CD4-positive, alpha-beta T cell treated with Interleukin-6 for 4 hours (primary cell): ENCODE measurements around the gene EDAR.

Experiments
- DNase-seq: peaks from one replicate; pipeline ENCODE4 v3.0.0-alpha.2; 2020; ENCODE audit warnings: mixed read lengths

Gene EDAR

DNA sequence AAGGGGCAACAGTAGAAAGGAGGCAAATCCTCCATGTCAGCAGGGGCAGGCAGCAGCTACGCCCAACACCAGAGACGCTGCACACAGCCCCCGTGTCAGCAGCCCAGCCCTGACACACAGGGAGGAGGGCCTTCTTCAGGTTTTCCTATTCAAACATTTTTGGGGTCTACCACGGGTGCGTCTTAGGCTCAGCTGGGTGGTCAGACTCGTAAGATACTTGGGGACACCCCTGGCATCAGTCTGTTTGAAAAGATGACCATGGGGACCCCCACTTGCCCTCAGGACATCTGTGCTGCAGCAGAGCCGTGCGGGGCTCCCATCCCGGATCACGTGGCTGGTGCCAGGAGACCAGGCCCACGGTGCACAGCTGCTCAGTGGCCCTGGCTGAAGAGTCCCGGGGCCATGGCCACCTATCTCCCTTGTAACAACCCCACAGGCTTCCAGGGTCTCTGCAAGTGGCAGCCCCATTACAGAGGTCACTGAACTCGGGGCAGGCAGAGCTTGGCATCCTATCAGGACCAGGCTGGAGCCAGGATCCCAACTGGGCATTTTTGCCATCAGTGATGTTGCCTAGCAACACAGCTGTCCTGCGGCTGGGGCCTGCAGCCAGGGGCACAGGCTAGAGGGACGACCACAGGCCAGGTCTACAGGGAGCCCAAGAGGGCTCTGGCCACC, 82.5 kb downstream of the EDAR start:
- DNase-seq, result no peak

DNA sequence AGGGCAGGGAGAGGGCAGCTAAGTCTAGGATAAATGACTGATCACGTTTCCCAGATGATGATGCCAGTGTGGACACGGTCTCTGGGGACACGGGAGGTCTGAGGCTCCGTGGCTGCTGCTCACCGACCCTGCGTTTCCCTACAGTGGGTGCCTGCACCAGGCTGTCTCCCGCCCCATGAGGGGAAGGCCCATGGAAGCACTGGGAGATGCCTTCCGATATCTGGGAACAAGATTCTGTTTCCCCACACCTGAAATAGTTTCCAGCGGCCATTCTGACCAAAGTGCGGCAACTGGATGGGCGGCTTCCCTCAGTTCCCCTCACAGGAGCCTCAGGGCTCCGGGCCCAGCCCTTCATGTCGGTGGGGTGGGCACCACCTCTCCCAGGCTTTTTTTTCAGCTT, 83.1 kb downstream of the EDAR start:
- DNase-seq, result no peak

DNA sequence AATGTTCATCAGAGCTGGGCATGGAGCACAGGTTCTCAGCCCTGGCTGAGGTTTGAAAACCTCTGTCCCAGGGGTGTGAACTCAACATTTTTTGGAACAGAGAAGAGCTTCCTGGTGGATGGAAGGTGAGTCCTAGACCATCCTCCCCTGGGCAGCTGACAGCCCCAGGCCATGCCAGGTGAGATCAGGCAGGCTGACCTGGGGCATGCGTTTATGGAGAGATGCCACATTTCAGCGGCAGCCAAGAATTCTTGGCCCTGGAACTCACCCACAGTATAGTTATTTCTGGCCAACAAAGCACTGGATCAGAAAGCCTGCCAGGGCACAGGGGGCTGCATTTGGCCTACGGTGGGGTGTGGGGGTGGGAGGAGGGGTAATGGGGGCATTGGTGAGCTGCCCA, 83.8 kb downstream of the EDAR start:
- no peak for DNase-seq

DNA sequence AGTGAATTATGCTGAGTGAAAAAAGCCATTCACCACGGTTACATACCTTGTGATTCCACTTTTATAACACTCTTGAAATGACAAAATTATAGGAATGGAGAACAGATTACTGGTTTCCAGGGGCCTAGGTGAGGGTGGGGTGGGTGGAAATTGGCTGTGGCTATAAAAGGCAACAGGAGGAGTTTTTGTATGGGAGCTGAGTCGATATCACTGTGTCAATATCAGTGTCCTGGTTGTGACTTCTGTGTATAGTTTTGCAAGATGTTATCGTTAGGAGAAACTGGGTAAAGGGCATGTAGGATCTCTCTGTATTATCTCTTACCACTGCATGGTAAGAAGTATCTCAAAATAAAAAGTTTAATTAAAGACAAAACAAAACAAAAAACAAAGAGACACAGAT, 84.3 kb downstream of the EDAR start:
- DNase-seq, result no peak

DNA sequence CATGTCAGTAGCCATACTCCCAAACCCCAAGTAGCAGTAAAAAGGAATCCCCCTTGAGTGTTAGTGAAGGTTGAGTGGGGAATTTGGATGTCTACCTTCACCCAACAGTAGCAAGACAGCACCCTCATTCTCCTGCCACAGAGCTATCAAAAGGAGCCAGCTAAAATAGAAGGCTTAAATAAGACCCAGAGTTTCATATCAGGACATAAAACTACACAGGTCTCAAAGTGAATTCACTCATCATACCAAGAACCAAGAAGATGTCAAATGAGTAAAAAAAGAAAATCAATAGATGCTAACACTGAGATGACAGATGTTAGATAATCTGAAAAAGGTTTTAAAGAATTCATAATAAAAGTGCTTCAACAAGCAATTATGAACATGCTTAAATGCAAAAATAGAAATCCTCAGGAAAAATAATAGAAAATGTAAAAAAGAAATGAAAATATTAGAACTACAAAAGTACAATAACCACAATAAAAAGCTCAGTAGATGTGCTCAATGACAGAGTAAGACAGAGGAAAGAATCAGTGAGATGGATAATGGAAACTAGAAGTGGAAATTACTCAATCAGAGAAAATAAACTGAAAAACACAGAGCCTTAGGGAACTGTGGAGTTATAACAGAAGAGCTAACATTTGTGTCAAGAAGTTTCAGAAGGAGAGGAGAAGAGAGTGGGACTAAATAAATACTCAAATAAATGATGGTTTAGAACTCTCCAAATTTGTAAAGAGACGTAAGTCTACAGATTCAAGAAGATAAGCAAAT, 90.5 kb downstream of the EDAR start:
- DNase-seq, result no peak

DNA sequence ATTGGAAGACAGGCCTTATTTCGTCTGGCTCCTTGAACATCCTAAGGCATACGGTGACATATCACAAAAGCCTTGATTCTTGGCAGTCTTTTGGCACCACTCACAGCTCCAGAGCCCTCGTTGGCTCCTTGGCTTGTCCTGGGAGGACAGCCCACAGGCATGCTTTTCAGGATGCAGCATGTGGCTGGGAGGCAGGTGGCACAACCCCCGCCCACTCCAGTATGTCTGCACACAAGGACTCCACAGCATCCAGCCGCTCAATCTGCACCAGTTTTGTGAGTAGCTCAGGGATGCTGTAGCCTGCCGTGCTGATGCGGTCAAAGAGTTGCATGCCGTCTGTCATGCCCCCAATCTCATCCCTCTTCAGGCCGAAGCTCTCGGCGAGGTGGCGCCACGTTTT, 92.3 kb downstream of the EDAR start:
- no peak for DNase-seq

DNA sequence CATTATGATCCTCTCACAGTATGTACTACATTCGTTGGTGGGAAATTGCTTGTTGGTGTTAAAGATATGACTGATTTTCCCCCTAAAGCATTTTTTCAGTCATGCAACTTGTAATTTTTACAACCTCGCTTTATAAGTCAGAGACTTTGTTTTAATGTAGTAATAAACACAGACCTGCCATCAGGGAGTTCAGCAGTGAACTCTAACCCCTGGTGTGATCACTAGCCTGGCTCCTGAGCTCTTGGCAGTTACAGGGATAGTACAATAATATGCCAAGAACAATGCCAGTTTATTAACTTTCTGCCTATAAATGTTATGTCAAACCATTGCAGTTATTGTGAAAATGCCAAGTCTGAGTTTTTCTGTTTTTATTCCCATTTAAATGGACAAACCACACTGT, 93.8 kb downstream of the EDAR start:
- DNase-seq, result no peak

DNA sequence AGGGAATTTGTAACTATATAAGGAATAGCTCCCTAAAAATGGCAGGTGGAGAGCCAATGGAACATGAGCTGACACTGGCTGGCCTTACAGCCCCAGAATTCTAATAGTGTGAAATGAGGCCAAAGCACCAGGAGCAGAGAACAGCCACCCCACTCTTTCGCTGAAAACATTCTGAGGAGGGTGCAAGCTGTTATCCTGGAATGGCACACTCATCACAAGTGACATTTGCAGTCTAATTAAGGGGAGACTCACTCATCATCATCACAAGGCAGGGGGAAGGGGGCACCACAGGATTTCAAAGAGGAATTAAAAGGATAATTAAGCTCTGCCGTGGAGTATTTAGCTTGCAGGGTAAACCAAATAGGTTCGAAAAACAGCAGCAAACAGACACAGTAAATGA, 94.3 kb downstream of the EDAR start:
- DNase-seq, result no peak

DNA sequence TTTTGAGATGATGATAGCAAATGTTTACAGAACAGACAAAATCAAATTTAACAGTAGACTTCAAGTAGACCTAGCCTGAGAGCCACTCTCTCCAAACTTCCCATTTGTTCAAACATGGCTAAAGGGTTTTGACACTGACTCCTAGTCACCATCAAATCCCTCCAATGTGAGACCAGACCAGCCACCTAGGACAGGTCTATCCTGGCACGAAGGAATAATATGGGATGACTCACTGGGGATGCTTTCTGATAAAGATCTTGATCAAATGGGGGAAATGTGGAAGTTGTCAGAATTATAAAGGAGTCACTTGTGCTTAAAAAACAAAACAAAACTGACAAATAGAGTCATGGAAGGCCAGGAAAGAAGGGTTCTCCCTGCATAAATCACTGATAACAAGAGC, 95.7 kb downstream of the EDAR start:
- DNase-seq, result no peak

DNA sequence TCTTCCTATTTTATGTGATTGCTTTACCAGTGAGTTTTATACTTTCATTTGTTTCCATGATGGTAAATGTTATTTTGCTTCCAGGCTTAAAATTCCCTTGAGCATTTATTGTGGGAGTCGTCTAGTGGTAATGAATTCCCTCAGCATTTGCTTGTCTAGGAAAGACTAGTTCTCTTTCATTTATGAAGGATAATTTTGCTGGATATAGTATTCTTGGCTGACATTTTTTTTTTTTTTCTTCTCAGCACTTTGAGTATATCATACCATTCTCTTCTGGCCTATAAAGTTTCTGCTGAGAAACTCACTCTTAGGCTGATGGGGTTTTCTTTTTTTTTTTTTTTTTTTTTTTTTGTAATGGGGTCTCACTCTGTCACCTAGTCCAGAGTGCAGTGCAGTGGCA, 99.1 kb downstream of the EDAR start:
- no peak for DNase-seq

DNA sequence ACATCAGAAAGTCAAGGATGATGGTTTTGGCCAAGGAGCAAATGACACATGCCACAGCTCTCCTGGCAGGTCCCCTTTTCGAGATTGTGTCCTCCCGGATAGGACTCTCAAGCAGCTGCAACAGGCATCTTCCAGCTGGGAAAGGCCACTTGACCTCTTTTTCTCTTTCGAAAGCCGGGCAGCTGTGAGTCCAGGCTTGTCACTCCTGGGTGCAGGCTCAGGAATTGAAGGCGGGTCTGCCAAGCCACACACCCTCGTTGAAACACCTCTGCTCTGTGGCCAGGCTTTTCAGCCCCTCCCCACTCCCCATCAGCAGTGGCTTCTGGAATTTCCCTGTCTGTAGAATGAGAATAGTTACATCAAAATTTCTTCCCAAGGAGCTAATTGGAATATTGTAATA, 104.4 kb downstream of the EDAR start:
- no peak for DNase-seq

DNA sequence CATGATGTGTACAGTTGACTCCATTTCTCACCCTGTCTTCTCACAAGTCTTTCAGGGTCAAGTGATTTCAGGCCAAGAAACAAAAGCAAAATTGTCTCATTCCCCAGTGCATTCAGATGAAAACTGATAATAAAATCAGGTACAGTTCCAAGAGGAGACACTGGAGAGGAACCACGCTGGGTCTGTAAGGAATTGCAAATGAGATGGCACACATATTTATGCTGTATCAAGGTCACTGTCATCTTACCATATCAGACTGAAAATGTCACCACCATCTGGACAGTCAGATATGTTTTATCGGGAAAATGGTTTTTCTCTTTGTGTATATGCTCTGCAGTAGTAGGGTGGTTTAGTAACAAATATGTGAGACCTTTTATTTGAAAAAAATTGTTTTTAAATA, 110.7 kb downstream of the EDAR start:
- DNase-seq, result no peak

DNA sequence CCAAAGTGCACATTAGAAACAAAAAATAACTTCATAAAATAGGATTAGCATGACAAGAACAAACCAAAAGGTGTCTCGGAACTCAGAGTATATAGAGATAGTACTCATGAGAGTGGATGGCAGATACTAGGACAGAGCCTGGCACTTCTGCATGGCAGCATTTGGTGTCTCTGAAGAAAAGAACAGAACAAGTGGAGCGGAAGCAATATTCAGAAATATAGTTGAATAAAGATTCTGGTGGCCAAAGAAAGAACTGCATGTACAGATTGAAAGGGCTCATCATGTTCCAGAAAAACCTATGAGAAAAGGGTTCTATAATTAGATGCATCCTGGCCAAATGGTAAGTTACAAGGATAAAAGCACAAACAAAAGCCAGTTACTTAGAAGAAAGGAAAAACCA, 111.5 kb downstream of the EDAR start:
- DNase-seq, result no peak

DNA sequence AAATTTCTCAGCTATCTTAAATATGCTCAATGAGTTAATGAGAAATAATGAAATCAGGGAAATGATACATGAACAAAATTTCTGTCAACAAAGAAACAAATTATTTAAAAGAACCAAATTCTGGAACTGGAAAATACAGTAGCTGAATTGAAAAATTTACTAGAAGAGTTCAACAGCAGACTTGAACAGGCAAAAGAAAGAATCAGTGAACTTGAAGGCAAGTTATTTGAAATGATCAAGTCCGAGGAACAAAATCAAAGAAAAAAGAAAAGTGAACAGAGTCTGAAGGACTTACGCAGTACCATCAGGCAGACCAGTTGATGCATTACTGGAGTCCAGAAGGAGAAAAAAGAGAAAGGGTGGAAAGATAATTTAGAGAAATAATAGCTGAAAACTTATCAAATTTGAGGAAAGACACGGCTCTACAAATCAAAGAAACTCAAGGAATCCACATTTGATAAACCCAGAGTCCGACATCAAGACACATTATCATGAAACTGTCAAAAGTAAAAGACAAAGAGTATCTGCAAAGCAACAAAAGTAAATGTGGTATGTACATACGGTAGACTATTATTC, 118.9 kb downstream of the EDAR start:
- no peak for DNase-seq

DNA sequence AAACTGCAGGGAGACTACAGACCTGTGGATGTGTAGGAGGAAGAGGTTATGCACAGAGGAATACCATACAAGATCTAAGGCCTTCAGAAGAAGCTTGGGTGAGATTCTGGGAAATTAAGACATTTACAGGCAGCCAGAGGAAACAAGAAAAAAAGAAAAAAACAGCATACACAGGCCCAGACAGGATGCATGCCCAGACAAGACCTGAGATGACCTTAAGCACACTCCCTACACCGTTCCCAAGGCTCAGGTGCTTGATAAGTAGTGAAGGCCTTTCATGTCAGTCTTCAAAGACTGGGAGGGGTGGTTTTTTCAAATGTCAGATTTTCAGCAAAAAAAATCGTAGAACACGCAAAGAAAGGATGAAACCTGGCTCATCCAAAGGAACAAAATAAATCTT, 119.5 kb downstream of the EDAR start:
- no peak for DNase-seq

DNA sequence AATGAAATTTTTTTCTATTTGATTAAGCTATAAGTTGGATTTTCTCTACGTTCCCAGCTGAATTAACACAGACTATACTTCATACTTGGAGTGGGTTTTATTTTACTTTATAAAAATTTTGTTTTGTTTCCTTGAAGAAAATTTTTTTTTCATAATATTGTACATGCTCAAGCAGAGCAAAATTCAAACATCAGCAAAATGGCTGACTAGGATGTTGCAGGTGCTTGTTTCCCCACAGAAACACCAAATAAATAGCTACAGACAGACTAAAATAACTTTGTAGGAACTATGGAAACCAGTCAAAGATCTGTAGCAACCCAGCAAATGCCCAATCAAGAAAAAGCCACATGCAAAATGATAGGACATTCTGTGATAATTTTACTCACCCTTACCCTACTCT, 120.1 kb downstream of the EDAR start:
- DNase-seq, result no peak

DNA sequence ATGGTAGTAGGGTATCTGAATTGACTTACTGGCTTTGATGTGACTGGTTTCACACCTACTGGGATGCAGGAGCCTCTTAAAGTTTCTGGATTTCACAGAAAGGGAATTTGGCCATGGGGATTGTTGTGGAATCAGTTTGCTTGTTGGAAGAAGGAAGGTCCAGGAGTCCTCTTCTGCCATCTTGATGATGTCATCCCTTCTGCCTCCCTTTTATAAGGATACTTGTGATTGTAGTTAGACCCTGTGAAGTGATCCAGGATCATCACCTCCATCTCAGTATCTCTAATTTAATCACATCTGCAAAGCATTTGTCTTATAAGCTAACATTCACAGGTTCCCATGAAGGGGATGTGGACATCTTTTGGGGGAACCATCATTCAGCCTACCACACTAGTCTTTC, 123.0 kb downstream of the EDAR start:
- no peak for DNase-seq

DNA sequence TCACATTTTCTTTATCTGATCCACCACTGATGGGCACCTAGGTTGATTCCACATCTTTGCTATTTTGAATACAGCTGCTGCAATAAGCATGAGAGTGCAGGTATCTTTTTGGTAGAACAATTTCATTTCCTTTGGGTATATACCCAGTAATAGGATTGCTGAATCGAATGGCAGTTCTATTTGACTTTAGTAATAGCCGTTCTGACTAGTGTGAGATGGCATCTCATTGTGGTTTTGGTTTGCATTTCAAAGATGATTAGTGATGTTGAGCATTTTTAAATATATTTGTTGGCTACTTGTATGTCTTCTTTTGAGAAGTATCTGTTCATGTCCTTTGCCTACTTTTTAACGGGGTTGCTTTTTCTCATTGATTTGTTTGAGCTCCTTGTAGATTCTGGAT, 130.1 kb downstream of the EDAR start:
- no peak for DNase-seq

DNA sequence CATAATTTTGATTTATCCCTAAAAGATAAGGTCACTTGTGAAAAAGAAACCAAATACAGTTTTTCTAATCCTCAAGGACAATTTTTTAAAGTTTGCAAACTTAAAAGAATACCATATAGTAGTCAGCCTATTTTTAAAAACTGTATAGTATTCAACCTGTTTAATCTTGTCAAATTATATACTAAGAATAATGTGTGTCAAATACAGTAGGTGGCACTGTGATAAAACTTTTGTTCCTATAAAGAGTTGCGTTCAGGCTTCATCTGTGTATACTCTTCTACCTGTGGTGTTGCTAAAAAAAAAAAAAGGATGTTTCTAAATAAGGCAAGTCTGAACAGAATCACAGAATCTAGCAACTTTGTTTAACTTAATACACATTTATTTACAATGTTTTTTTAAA, 133.8 kb downstream of the EDAR start:
- no peak for DNase-seq

DNA sequence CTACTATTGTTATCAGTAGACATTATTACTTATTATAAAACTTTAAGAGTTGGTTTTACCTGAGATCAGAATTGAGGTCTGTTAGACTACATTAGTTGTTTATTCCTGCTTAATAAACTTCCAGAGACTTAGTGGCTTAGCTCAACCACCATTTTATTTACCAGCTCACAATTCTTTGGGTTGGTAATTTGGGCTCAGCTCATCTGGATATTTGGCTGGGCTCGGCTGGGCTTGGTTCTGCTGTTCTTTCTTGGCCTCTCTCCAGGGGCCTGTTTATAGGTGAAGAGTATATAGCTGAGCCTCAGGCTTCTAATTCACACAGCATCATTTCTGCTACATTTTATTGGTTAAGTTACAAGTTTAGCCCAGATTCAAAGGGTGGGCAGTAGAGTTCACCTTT, 134.5 kb downstream of the EDAR start:
- no peak for DNase-seq

DNA sequence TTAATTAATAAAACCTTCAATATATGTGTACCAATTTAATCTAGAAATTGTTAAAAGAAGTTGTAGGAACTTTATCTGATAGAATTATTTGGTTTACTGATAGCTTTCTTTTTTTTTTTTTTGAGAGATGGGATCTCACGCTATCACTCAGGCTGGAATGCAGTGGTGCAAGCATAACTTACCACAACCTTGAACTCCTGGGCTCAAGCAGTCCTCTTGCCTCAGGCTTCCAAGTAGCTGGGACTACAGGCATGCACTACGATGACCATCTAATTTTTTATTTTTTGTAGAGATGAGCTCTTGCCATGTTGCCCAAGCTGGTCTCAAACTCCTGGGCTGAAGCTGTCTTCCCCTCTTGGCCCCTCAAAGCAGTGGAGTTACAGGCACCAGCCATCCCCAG, 135.6 kb downstream of the EDAR start:
- no peak for DNase-seq

DNA sequence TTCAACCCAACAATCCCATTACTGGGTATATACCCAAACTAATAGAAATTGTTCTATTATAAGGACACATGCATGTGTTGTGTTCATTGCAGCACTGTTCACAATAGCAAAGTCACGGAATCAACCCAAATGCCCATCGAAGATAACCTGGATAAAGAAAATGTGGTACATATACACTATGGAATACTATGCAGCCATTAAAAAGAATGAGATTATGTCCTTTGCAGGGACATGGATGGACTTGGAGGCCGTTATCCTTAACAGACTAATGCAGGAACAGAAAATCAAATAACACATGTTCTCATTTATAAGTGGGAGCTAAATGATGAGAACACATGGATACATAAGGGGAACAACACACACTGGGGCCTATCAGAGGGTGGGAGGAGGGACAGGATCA, 136.6 kb downstream of the EDAR start:
- no peak for DNase-seq

DNA sequence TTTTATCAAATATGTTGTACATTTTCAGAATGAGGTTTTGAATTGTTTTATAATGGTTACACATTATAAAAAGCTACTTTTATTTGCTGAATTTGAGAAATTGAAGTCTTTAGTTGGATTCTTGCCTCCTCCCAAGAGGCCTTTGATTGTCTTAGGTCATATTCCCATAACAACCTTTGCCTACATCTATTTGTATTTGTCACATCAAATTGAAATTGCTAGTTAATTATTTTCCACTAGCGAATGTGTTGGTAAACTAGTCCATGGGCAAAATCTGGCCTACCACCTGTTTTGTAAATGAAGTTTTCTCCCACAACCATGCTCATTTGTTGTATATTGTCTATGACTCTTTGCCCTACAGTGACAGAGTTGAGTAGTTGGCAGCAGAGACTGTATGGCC, 142.0 kb downstream of the EDAR start:
- DNase-seq, result no peak

DNA sequence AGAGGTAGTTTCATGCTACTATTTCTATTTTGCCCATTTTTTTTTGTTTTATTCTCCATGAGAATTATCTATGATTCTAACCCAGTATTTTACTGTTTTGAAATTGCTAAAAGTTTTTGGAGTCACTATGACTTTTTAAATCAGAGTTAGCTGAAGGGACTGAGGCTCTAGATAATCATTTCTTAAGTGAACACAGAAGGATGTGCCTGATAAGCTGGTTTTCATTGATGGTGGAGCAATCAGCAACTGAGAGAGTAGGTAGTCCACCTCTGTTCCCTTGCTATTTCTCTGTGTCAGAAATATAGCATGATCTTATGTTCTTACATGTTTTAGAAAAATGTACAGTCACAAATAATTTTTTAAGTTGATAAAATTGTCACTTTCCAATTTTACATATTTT, 143.1 kb downstream of the EDAR start:
- no peak for DNase-seq
